ENCODE results near the gene MARCHF3. TPM values are rescaled to one million over a fixed set of nuclear protein-coding genes. Genes with fewer than 3 reads are reported as not detected.
"Not testable (repeated sequence)": the region's sequence is repeated elsewhere in the genome, so short reads cannot be mapped to it uniquely, and the experiment has no call there.

Gene MARCHF3
- total RNA-seq, 1 donor from 2014 or later: 5.7 TPM

DNA sequence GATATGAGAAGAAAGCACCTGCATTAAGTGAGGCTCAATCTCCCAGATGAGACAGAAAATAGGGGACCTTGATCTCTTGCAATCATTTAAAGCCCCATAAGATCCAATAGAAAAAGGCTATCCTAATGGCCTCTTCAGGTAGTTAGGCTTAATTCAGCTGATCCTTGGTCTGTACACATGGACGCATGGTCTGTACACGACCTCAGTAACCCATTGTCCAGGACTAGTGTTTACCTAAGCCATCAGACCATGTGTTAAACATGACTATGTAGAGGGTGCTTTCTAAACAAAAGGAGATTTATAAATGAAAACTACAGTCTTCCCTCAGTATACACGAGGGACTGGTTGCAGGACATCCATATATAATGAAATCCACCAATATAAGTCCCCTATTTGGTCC, 7.5 kb downstream of the MARCHF3 start:
- Mint-ChIP-seq H3K36me3 (ENCODE audit: unreplicated experiment) (no peaks in the 10 kb centered on the region), H3K4me3 (ENCODE audit: unreplicated experiment) (no peak overlapping the region), H3K27me3 (ENCODE audit: unreplicated experiment) (peaks cover 4% of the 10 kb centered on the region), H3K27ac (ENCODE audit: unreplicated experiment) (no peak overlapping the region), H3K9me3 (ENCODE audit: unreplicated experiment) (peaks cover 4% of the 10 kb centered on the region), H3K4me1 (ENCODE audit: low read depth, unreplicated experiment) (peaks cover 25% of the 10 kb centered on the region)
- TF ChIP-seq, protein P1, sequence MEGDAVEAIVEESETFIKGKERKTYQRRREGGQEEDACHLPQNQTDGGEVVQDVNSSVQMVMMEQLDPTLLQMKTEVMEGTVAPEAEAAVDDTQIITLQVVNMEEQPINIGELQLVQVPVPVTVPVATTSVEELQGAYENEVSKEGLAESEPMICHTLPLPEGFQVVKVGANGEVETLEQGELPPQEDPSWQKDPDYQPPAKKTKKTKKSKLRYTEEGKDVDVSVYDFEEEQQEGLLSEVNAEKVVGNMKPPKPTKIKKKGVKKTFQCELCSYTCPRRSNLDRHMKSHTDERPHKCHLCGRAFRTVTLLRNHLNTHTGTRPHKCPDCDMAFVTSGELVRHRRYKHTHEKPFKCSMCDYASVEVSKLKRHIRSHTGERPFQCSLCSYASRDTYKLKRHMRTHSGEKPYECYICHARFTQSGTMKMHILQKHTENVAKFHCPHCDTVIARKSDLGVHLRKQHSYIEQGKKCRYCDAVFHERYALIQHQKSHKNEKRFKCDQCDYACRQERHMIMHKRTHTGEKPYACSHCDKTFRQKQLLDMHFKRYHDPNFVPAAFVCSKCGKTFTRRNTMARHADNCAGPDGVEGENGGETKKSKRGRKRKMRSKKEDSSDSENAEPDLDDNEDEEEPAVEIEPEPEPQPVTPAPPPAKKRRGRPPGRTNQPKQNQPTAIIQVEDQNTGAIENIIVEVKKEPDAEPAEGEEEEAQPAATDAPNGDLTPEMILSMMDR (IDR thresholded peaks at IDR 0.05; ENCODE audit: partially characterized antibody, unreplicated experiment): no peak
- DNase-seq: no peak

DNA sequence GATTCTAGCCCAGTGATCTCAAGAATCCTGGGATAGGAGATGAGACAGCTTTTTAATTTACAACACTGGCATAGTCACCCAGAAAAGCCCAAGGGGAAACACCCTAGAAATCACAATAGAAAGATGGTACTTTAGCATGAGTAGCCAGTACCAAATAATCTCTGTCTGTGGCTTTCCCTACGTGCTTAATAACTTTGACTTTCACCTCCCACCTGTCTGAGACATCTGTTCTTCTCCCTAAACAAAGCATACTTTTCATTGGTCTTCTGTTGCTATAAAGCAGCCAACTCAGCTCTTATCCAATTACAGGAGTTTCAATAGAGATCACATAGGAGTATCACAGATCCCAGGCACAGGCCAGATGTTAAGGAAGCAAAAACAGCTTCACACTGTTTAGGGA, 10.4 kb downstream of the MARCHF3 start:
- no peak overlapping the region for H3K27ac Mint-ChIP-seq (ENCODE audit: unreplicated experiment)
- no peaks in the 10 kb centered on the region for H3K9me3 Mint-ChIP-seq (ENCODE audit: unreplicated experiment)
- no peak for DNase-seq
- H3K4me3 Mint-ChIP-seq (ENCODE audit: unreplicated experiment): no peak overlapping the region
- peaks cover 2% of the 10 kb centered on the region for H3K27me3 Mint-ChIP-seq (ENCODE audit: unreplicated experiment)
- TF ChIP-seq, protein P1 (IDR thresholded peaks at IDR 0.05; ENCODE audit: partially characterized antibody, unreplicated experiment): no peak
- H3K36me3 Mint-ChIP-seq (ENCODE audit: unreplicated experiment): no peaks in the 10 kb centered on the region
- H3K4me1 Mint-ChIP-seq (ENCODE audit: low read depth, unreplicated experiment): peaks cover 16% of the 10 kb centered on the region

DNA sequence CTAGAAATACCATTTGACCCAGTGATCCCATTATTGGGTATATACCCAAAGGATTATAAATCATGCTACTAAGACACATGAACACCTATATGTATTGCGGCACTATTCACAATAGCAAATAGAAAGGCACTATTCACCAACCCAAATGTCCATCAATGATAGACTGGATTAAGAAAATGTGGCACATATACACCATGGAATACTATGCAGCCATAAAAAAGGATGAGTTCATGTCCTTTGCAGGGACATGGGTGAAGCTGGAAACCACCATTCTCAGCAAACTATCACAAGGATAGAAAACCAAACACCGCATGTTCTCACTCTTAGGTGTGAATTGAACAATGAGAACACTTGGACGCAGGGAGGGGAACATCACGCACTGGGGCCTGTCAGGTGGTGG, 13.6 kb downstream of the MARCHF3 start:
- H3K4me1 Mint-ChIP-seq (ENCODE audit: low read depth, unreplicated experiment): peaks cover 14% of the 10 kb centered on the region
- not testable (repeated sequence) for H3K27me3 Mint-ChIP-seq (ENCODE audit: unreplicated experiment); H3K9me3 Mint-ChIP-seq (ENCODE audit: unreplicated experiment); H3K36me3 Mint-ChIP-seq (ENCODE audit: unreplicated experiment); H3K4me3 Mint-ChIP-seq (ENCODE audit: unreplicated experiment); H3K27ac Mint-ChIP-seq (ENCODE audit: unreplicated experiment); DNase-seq

DNA sequence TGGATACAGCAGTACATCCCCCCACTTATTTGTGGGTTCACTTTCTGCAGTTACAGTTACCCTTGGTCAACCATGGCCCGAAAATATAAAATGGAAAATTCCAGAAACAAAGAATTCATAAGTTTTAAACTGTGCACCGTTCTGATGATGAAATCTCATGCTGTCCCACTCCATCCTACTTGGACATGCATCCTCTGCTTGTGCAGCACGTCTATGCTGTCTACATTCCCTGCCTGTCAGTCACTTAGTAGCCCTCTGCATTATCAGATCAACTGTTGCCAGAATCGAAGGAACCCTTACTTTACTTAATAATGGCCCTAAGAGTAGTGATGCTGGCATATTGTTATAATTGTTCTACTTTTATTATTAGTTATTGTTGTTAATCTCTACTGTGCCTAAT, 14.6 kb downstream of the MARCHF3 start:
- H3K27me3 Mint-ChIP-seq (ENCODE audit: unreplicated experiment): peaks cover 2% of the 10 kb centered on the region
- TF ChIP-seq, protein P1 (IDR thresholded peaks at IDR 0.05; ENCODE audit: partially characterized antibody, unreplicated experiment): no peak
- no peak for DNase-seq
- H3K36me3 Mint-ChIP-seq (ENCODE audit: unreplicated experiment): no peaks in the 10 kb centered on the region
- peaks cover 14% of the 10 kb centered on the region for H3K4me1 Mint-ChIP-seq (ENCODE audit: low read depth, unreplicated experiment)
- H3K4me3 Mint-ChIP-seq (ENCODE audit: unreplicated experiment): no peak overlapping the region
- H3K27ac Mint-ChIP-seq (ENCODE audit: unreplicated experiment): no peak overlapping the region
- H3K9me3 Mint-ChIP-seq (ENCODE audit: unreplicated experiment): peaks cover 1% of the 10 kb centered on the region

DNA sequence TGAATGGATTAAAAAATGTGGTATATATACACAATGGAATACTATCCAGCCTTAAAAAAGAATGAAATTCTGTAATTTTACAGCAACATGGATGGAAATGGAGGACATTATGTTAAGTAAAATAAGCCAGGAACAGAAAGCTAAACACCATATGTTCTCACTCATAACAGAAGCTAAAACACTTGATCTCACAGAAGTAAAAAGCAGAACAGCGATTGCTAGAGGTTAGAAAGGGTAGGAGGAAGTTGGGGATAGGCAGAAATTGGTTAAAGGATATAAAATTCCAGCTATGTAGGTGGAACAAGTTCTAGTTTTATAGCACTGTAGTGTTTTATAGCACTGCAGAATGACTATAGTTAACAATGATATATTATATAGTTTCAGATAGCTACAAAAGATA, 15.8 kb downstream of the MARCHF3 start:
- no peak overlapping the region for H3K27ac Mint-ChIP-seq (ENCODE audit: unreplicated experiment)
- H3K36me3 Mint-ChIP-seq (ENCODE audit: unreplicated experiment): no peaks in the 10 kb centered on the region
- no peak for DNase-seq
- H3K4me1 Mint-ChIP-seq (ENCODE audit: low read depth, unreplicated experiment): peaks cover 13% of the 10 kb centered on the region
- H3K27me3 Mint-ChIP-seq (ENCODE audit: unreplicated experiment): peaks cover under 1% of the 10 kb centered on the region
- peaks cover 1% of the 10 kb centered on the region for H3K9me3 Mint-ChIP-seq (ENCODE audit: unreplicated experiment)
- H3K4me3 Mint-ChIP-seq (ENCODE audit: unreplicated experiment): no peak overlapping the region
- TF ChIP-seq, protein P1 (IDR thresholded peaks at IDR 0.05; ENCODE audit: partially characterized antibody, unreplicated experiment): no peak

DNA sequence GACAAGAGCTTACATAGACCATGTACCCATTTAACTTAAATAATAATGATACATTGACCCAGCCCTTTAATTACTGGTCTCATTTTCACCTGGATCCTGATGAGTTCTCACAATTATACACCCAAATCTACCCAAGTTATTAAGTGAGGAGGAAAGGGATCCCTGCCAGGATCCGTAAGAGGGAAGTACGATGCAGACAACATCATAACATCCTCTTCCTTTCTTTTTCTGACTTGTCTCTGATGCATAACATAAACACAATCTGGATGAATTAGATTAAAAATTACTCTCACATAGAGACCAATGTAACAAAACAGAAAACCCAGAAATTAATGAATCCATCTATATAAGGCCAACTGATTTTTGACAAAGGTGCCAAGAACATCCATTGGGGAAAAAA, 17.0 kb downstream of the MARCHF3 start:
- DNase-seq: no peak
- Mint-ChIP-seq H3K27me3 (ENCODE audit: unreplicated experiment) (no peaks in the 10 kb centered on the region), H3K9me3 (ENCODE audit: unreplicated experiment) (peaks cover 1% of the 10 kb centered on the region), H3K4me1 (ENCODE audit: low read depth, unreplicated experiment) (peaks cover 7% of the 10 kb centered on the region), H3K36me3 (ENCODE audit: unreplicated experiment) (no peaks in the 10 kb centered on the region), H3K4me3 (ENCODE audit: unreplicated experiment) (no peak overlapping the region), H3K27ac (ENCODE audit: unreplicated experiment) (no peak overlapping the region)
- TF ChIP-seq, protein P1 (IDR thresholded peaks at IDR 0.05; ENCODE audit: partially characterized antibody, unreplicated experiment): no peak

Data from glutamatergic neuron (in vitro differentiated cells).